ENCODE measurements around the gene CDK12. TPM values are rescaled to one million over a fixed set of nuclear protein-coding genes. Genes with fewer than 3 reads are reported as not detected.

Gene CDK12
- polyA plus RNA-seq, 1 of the 3 experiments (the other 2 are of a cell fraction) = 11.6 TPM

GRCh38 chr17:39513915-39514314 is 52.6 kb downstream of the CDK12 start:
- TF ChIP-seq MXI1 (IDR thresholded peaks at IDR 0.05; ENCODE audit: low read depth, low read length) (no peak), GATA2 (CRISPR knock-in tag; IDR thresholded peaks at IDR 0.05) (no peak), CTCF (IDR thresholded peaks at IDR 0.05) (no peak), RFX5 (IDR thresholded peaks at IDR 0.05; ENCODE audit: low read length) (no peak), RAD21 (IDR thresholded peaks at IDR 0.05; ENCODE audit: low read length) (no peak), EP300 (IDR thresholded peaks at IDR 0.05; ENCODE audit: borderline replicate concordance in 1 of 2, low read depth in 1 of 2, low read length in 1 of 2) (no peak), FOXJ3 (CRISPR knock-in tag; IDR thresholded peaks at IDR 0.05) (no peak)

GRCh38 chr17:39517224-39517623 is 55.9 kb downstream of the CDK12 start:
- Histone ChIP-seq H3K4me3 (ENCODE audit: low read depth in 2 of 2, low read length in 1 of 2) (no peak overlapping the region), H3K9me2 (no peaks in the 10 kb centered on the region), H4K20me1 (ENCODE audit: insufficient read depth) (no peaks in the 10 kb centered on the region), H3K9ac (no peak overlapping the region), H3K27me3 (ENCODE audit: insufficient read depth) (no peaks in the 10 kb centered on the region), H3K4me2 (no peak overlapping the region), H3K36me3 (replicated peaks in 1 of 2; ENCODE audit: control insufficient read depth in 1 of 2, insufficient read depth in 2 of 2, low read length in 1 of 2) (peaks cover 53 to 88% of the 10 kb centered on the region in 2 experiments), H3K4me1 (ENCODE audit: control insufficient read depth in 1 of 2, insufficient read depth in 2 of 2, low read depth in 1 of 2, low read length in 1 of 2) (no peaks in the 10 kb centered on the region), H3K79me2 (ENCODE audit: insufficient read depth) (0 out of 2 replicates have a peak, but pooled peaks cover 8% of the 10 kb centered on the region), H3K27ac (ENCODE audit: low read depth in 2 of 2, low read length in 1 of 2) (peak overlapping the region in 1 of 2 experiments; percentile 10; a peak in 1 of 4 replicates), H2AFZ (ENCODE audit: low read depth) (no peak overlapping the region), H3F3A (replicated peaks; ENCODE audit: insufficient read depth) (peaks cover 29% of the 10 kb centered on the region), H3K9me3 (no peaks in the 10 kb centered on the region)
- 77% methylated on average over 7 of the region's 7 CpGs for WGBS (ENCODE audit: low lambda C conversion rate)
- ChIA-PET POLR2A (no interaction called here), CTCF (interaction anchor here (0.9 to 1.7 kb wide), 2 partner anchors 19 to 31 kb away, joined by 3 to 4 read pairs; no protein-coding TSS in a partner anchor)
- TF ChIP-seq TCF12 (IDR thresholded peaks at IDR 0.05) (no peak), PBX3 (IDR thresholded peaks at IDR 0.05) (no peak), NRF1 (IDR thresholded peaks at IDR 0.05; ENCODE audit: low read depth, low read length) (no peak), SMC3 (IDR thresholded peaks at IDR 0.05; ENCODE audit: low read depth, low read length) (no peak)
- DNase-seq = no peak

More at GRCh38 chr17:39513915-39514314, 52.6 kb downstream of the CDK12 start:
- WGBS (ENCODE audit: low lambda C conversion rate) = 96% methylated on average over 5 of the region's 5 CpGs
- CTCF ChIA-PET = interaction anchor here (3.0 kb wide), 1 partner anchor 108 kb away, joined by 10 read pairs; no protein-coding TSS in a partner anchor
- H2AFZ ChIP-seq (ENCODE audit: low read depth) = no peak overlapping the region
- DNase-seq = no peak
- POLR2A ChIA-PET = interaction anchor here (0.5 kb wide), 1 partner anchor 40 kb away, joined by 4 read pairs; no protein-coding TSS in a partner anchor
- no peaks in the 10 kb centered on the region for H3K4me1 ChIP-seq (ENCODE audit: control insufficient read depth in 1 of 2, insufficient read depth in 2 of 2, low read depth in 1 of 2, low read length in 1 of 2)
- H3K27ac ChIP-seq (ENCODE audit: low read depth in 2 of 2, low read length in 1 of 2) = no peak overlapping the region
- no peaks in the 10 kb centered on the region for H3K9me3 ChIP-seq
- H3K36me3 ChIP-seq (replicated peaks in 1 of 2; ENCODE audit: control insufficient read depth in 1 of 2, insufficient read depth in 2 of 2, low read length in 1 of 2) = peaks cover 58 to 84% of the 10 kb centered on the region in 2 experiments
- H3K4me3 ChIP-seq (ENCODE audit: low read depth in 2 of 2, low read length in 1 of 2) = no peak overlapping the region
- H3K79me2 ChIP-seq (ENCODE audit: insufficient read depth) = 0 out of 2 replicates have a peak, but pooled peaks cover 8% of the 10 kb centered on the region
- no peaks in the 10 kb centered on the region for H3K9me2 ChIP-seq
- H3K9ac ChIP-seq = no peak overlapping the region
- no peak overlapping the region for H3K4me2 ChIP-seq
- H3F3A ChIP-seq (replicated peaks; ENCODE audit: insufficient read depth) = peaks cover 29% of the 10 kb centered on the region
- H4K20me1 ChIP-seq (ENCODE audit: insufficient read depth) = no peaks in the 10 kb centered on the region
- H3K27me3 ChIP-seq (ENCODE audit: insufficient read depth) = no peaks in the 10 kb centered on the region

Data from SK-N-SH (cell line).